PC-3 (cell line): ENCODE data around the gene NLRP6.

Source experiments
- CTCF ChIP-seq: fragments of 300-600 bp; sonication (generic); conservative IDR thresholded peaks from 2 replicates; pipeline ENCODE4 v1.5.1; 2017; ENCODE audit warnings: antibody characterized with exemption, low read depth, mild to moderate bottlenecking, low read length
- EZH2 ChIP-seq: fragments of 300-600 bp; sonication (generic); IDR thresholded peaks from one replicate; pipeline ENCODE4 v1.6.1; 2017; ENCODE audit warnings: antibody characterized with exemption, mild to moderate bottlenecking, low read length; ENCODE audit not compliant: unreplicated experiment

DNA sequence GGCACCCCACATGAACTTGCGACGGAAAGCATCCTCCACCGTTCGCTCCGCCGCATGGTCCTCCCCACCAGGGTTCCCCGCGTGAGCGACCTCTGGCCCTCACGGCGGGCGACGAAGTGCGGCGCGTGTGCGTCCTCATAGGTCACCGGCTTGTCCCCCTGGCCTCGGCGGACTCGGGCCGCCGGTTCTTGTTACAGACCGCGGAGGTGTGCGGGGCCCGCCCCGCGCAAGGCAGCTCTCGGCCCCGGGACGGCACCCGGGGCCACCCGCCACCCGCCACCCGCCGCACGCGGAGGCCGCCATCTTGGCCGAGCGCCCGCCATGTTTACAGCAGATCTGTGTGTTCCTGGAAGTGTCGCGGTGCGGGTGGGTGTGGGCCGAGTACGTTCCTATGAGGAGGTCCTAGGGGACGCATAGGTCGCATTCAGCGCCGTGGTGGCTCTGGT is 25.9 kb downstream of the NLRP6 start:
- TF ChIP-seq CTCF (no peak), EZH2 (no peak)
